ENCODE measurements around the gene FUT9. TPM values are rescaled to one million over a fixed set of nuclear protein-coding genes. Genes with fewer than 3 reads are reported as not detected.

The FUT9 gene
- total RNA-seq, 1 donor from 2014 or later: 6.3 TPM

DNA sequence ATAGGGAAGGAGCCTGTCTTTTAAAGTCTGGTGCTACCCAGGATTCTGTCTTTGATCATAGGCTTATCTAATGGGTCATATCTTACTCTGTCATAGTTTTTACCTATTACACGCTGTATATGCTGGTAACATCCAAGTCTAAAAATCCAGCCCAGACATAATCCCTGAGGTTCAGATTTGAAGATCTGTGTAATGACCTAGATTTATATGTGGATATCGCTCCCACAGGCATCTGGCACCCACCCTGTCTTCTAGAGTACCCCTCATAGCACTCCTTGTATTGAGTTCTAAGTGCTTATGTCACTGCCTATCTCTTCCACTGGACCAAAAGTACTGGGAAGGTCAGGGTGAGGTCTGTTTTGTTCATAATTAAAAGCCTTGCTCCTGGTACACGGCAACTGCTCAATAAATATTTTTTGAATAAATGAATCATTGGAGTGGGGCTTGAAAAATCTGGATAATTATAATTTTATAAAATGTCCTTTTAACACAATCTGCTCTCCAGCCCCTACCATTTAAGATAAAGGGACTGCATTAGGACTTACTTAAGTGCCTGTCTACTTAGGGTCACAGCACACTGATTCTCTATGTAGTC lies 136.4 kb downstream of the FUT9 start:
- Histone ChIP-seq H3K79me2 (ENCODE audit: low read depth) (no peaks in the 10 kb centered on the region), H4K20me1 (ENCODE audit: low read depth) (no peaks in the 10 kb centered on the region), H3K4me1 (peaks cover 4% of the 10 kb centered on the region), H3F3A (ENCODE audit: low read depth) (no peaks in the 10 kb centered on the region), H3K27ac (no peak overlapping the region), H3K9me3 (ENCODE audit: low read depth) (no peaks in the 10 kb centered on the region), H3K9ac (no peak overlapping the region), H3K27me3 (no peaks in the 10 kb centered on the region), H2AFZ (replicated peaks) (no peak overlapping the region), H3K4me3 (no peak overlapping the region), H3K36me3 (no peaks in the 10 kb centered on the region), H3K4me2 (no peak overlapping the region)
- no peak overlapping the region for H3K27ac Mint-ChIP-seq
- H3K9me3 Mint-ChIP-seq: no peaks in the 10 kb centered on the region
- H3K36me3 Mint-ChIP-seq: no peaks in the 10 kb centered on the region
- H3K27me3 Mint-ChIP-seq (ENCODE audit: insufficient read depth, low read depth): no peaks in the 10 kb centered on the region
- no peak overlapping the region for H3K4me3 Mint-ChIP-seq
- TF ChIP-seq EZH2 (IDR thresholded peaks at IDR 0.05) (no peak), EZH2phosphoT487 (IDR thresholded peaks at IDR 0.05) (no peak)
- TF ChIP-seq, protein P1, sequence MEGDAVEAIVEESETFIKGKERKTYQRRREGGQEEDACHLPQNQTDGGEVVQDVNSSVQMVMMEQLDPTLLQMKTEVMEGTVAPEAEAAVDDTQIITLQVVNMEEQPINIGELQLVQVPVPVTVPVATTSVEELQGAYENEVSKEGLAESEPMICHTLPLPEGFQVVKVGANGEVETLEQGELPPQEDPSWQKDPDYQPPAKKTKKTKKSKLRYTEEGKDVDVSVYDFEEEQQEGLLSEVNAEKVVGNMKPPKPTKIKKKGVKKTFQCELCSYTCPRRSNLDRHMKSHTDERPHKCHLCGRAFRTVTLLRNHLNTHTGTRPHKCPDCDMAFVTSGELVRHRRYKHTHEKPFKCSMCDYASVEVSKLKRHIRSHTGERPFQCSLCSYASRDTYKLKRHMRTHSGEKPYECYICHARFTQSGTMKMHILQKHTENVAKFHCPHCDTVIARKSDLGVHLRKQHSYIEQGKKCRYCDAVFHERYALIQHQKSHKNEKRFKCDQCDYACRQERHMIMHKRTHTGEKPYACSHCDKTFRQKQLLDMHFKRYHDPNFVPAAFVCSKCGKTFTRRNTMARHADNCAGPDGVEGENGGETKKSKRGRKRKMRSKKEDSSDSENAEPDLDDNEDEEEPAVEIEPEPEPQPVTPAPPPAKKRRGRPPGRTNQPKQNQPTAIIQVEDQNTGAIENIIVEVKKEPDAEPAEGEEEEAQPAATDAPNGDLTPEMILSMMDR (IDR thresholded peaks at IDR 0.05): no peak
- no peak for DNase-seq (ENCODE audit: low spot score)
- H3K4me1 Mint-ChIP-seq: peaks cover 6% of the 10 kb centered on the region

DNA sequence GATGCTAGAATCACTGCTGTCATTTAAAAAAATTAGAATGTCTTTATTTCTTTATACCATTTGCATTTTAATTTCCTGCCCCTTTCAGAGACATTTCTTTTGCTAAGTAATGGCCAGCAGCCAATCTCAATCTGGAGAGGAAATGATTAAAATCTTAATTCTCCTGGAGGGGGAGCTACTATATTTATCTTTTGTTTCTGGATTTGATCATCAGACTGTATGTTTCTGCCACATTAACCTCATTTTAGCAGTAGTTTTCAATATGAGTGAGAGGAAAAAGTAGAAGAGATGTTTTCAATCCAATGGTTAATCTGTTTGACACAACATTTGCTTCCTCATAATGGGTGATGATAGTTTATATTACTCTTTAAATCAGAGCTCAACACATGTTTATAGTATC lies 138.0 kb downstream of the FUT9 start:
- Histone ChIP-seq H3K4me2 (no peak overlapping the region), H3K4me1 (peaks cover 4% of the 10 kb centered on the region), H3K27me3 (no peaks in the 10 kb centered on the region), H3K9ac (no peak overlapping the region), H3K9me3 (ENCODE audit: low read depth) (no peaks in the 10 kb centered on the region), H3K4me3 (no peak overlapping the region), H3F3A (ENCODE audit: low read depth) (no peaks in the 10 kb centered on the region), H4K20me1 (ENCODE audit: low read depth) (no peaks in the 10 kb centered on the region), H3K27ac (no peak overlapping the region), H3K36me3 (no peaks in the 10 kb centered on the region), H3K79me2 (ENCODE audit: low read depth) (no peaks in the 10 kb centered on the region), H2AFZ (replicated peaks) (no peak overlapping the region)
- DNase-seq (ENCODE audit: low spot score): no peak
- no peaks in the 10 kb centered on the region for H3K36me3 Mint-ChIP-seq
- H3K27me3 Mint-ChIP-seq (ENCODE audit: insufficient read depth, low read depth): no peaks in the 10 kb centered on the region
- H3K4me3 Mint-ChIP-seq: no peak overlapping the region
- no peaks in the 10 kb centered on the region for H3K9me3 Mint-ChIP-seq
- H3K4me1 Mint-ChIP-seq: peaks cover 6% of the 10 kb centered on the region
- TF ChIP-seq EZH2 (IDR thresholded peaks at IDR 0.05) (no peak), EZH2phosphoT487 (IDR thresholded peaks at IDR 0.05) (no peak)
- TF ChIP-seq, protein P1 (IDR thresholded peaks at IDR 0.05): no peak
- H3K27ac Mint-ChIP-seq: no peak overlapping the region

DNA sequence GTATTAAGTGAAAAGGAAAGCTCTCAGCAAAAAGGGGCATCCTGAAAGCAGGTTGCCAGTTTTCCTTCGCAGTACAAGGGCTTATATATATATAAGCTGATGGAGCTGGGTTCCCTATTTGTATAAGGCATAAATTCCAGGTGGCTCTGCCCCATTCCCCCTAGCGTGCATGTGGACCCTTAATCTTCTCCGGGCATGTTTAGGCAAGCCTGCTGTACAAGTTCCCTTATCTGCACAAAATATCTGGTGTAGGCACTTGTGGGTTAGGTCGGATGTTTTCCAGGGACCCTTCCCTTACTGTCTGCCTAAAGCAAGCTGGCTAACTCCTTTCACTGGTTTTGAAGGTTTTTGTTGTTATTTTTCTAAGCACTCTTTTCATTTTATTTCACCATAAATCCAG lies 140.7 kb downstream of the FUT9 start:
- no peaks in the 10 kb centered on the region for H3K36me3 Mint-ChIP-seq
- Histone ChIP-seq H3K27ac (no peak overlapping the region), H4K20me1 (ENCODE audit: low read depth) (no peaks in the 10 kb centered on the region), H2AFZ (replicated peaks) (no peak overlapping the region), H3K4me1 (no peaks in the 10 kb centered on the region), H3K9me3 (ENCODE audit: low read depth) (no peaks in the 10 kb centered on the region), H3K4me3 (no peak overlapping the region), H3K27me3 (no peaks in the 10 kb centered on the region), H3K79me2 (ENCODE audit: low read depth) (no peaks in the 10 kb centered on the region), H3F3A (ENCODE audit: low read depth) (no peaks in the 10 kb centered on the region), H3K4me2 (no peak overlapping the region), H3K9ac (no peak overlapping the region), H3K36me3 (no peaks in the 10 kb centered on the region)
- no peak overlapping the region for H3K4me3 Mint-ChIP-seq
- TF ChIP-seq EZH2 (IDR thresholded peaks at IDR 0.05) (no peak), EZH2phosphoT487 (IDR thresholded peaks at IDR 0.05) (no peak)
- TF ChIP-seq, protein P1 (IDR thresholded peaks at IDR 0.05): no peak
- no peaks in the 10 kb centered on the region for H3K9me3 Mint-ChIP-seq
- peaks cover 6% of the 10 kb centered on the region for H3K4me1 Mint-ChIP-seq
- no peaks in the 10 kb centered on the region for H3K27me3 Mint-ChIP-seq (ENCODE audit: insufficient read depth, low read depth)
- H3K27ac Mint-ChIP-seq: no peak overlapping the region
- DNase-seq (ENCODE audit: low spot score): no peak

Data from neural progenitor cell (in vitro differentiated cells).